Measurements from ENCODE around the gene PAK4. TPM values are rescaled to one million over a fixed set of nuclear protein-coding genes. Genes with fewer than 3 reads are reported as not detected.

Gene PAK4
- total and polyA plus RNA-seq, 9 of the 15 experiments (the other 6 are each of a cell fraction or from before 2014, with no cell fraction given), result 0.21 to 33.5 (median 5.8) TPM

DNA sequence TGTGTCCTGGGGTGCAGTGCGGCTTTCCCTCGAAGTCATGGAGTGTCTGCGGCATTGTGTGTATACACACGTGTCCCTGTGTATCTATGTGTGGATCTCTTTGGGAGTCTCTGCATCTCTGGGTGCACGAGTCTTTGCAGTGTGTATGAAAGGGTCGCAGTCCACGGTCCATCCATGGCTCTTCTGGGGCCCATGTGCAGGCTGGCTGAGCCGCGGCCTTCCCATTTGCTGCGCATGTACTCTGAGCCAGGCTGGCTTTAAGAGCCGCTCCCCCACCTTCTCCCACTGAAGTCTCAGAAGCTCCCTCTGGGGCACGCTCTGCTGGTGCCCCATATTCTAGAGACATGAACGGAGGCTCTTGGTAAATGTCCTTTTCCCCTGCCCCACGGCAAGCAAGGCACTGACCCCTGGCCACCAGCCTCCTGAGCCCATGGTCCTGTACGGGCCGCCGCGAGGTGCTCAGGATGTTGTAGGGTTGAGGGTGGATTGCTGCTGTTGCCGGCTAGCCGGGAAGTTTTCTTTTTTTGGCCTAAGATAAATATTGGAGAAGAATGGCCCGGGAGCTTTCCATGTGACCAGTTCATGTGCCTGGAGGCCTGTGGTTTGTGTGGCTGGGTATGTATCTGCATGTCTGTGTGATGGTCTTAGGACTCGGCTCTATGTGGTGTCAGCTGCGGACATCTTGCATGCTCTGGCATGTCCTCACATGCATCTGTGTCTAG lies 31.9 kb downstream of the PAK4 start (continued):
- TF ChIP-seq, protein P1, sequence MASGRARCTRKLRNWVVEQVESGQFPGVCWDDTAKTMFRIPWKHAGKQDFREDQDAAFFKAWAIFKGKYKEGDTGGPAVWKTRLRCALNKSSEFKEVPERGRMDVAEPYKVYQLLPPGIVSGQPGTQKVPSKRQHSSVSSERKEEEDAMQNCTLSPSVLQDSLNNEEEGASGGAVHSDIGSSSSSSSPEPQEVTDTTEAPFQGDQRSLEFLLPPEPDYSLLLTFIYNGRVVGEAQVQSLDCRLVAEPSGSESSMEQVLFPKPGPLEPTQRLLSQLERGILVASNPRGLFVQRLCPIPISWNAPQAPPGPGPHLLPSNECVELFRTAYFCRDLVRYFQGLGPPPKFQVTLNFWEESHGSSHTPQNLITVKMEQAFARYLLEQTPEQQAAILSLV (tag; IDR thresholded peaks at IDR 0.05), result no peak
- TF ChIP-seq STAT5B (CRISPR knock-in tag; IDR thresholded peaks at IDR 0.05) (no peak), IFI16 (CRISPR knock-in tag; IDR thresholded peaks at IDR 0.05) (no peak), BRD4 (IDR thresholded peaks at IDR 0.05) (no peak), POLR2AphosphoS2 (IDR thresholded peaks at IDR 0.05; ENCODE audit: low read length) (no peak)
- TF ChIP-seq, protein P2, sequence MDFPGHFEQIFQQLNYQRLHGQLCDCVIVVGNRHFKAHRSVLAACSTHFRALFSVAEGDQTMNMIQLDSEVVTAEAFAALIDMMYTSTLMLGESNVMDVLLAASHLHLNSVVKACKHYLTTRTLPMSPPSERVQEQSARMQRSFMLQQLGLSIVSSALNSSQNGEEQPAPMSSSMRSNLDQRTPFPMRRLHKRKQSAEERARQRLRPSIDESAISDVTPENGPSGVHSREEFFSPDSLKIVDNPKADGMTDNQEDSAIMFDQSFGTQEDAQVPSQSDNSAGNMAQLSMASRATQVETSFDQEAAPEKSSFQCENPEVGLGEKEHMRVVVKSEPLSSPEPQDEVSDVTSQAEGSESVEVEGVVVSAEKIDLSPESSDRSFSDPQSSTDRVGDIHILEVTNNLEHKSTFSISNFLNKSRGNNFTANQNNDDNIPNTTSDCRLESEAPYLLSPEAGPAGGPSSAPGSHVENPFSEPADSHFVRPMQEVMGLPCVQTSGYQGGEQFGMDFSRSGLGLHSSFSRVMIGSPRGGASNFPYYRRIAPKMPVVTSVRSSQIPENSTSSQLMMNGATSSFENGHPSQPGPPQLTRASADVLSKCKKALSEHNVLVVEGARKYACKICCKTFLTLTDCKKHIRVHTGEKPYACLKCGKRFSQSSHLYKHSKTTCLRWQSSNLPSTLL (IDR thresholded peaks at IDR 0.05), result no peak

DNA sequence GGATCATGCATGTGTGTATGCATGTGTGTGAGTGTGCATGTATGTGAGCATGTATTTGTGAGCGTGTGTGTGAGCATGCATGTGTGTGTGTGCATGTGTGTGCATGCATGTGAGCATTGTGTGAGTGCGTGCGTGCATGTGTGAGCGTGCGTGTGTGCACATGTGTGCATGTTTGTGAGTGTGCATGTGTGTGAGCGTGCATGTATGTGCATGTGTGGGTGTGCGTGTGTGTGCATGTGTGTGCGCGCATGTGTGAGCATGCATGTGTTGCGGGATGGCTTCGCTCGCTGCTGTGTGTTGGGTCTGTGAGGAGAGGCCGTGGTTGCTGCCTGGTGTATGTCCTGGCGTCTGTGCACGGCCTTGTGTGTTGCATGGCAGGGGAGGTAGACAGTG lies 32.4 kb downstream of the PAK4 start:
- FAIRE-seq (peak; percentile 52), DNase-seq (ENCODE audit: extremely low read depth in 1 of 4, low spot score in 3 of 4) (no peak), ATAC-seq (no peak)
- H3K9ac ChIP-seq (ENCODE audit: insufficient read depth in 1 of 2, low read depth in 2 of 2, low read length in 2 of 2), result no peak overlapping the region; a peak in 1 of 4 replicates
- peaks cover 62% of the 10 kb centered on the region for H3K79me2 ChIP-seq (ENCODE audit: control insufficient read depth, insufficient read depth, low read length)
- no peak overlapping the region for H3K27ac ChIP-seq (ENCODE audit: extremely low read depth, low read depth, low read length)
- intact Hi-C loops (cut with micrococcal nuclease), result no loop called here
- peaks cover 24% of the 10 kb centered on the region for H4K20me1 ChIP-seq (replicated peaks; ENCODE audit: control insufficient read depth, insufficient read depth, low read length)
- H3K27me3 ChIP-seq (ENCODE audit: control insufficient read depth in 2 of 2, insufficient read depth in 2 of 2, low read length in 2 of 2), result no peaks in the 10 kb centered on the region
- no TSS peak for BruUV-seq (replicated peaks)
- no peaks in the 10 kb centered on the region for H3K9me3 ChIP-seq (replicated peaks; ENCODE audit: control insufficient read depth, insufficient read depth, low read depth, low read length)
- H3K4me2 ChIP-seq (ENCODE audit: insufficient read depth, low read length), result no peak overlapping the region; the same call in 1 of the 2 replicates
- in situ Hi-C loops (cut with MboI), result no loop called here
- ChIA-PET POLR2A (interaction anchor here (0.6 kb wide), 1 partner anchor 281 kb away, joined by 3 read pairs; no protein-coding TSS in a partner anchor), CTCF (ENCODE audit: low intra/inter-chr PET ratio) (no interaction called here)
- H3K4me3 ChIP-seq, result no peak overlapping the region
- peaks cover 39 to 69% of the 10 kb centered on the region in 2 experiments for H3K4me1 ChIP-seq (replicated peaks in 1 of 2; ENCODE audit: control insufficient read depth in 2 of 2, insufficient read depth in 2 of 2, low read length in 2 of 2)
- 88% methylated on average over 15 of the region's 15 CpGs for WGBS (ENCODE audit: insufficient coverage, low coverage, missing lambda C conversion rate)
- H2AFZ ChIP-seq (ENCODE audit: low read depth, low read length), result no peak overlapping the region
- H3K9me1 ChIP-seq (ENCODE audit: control insufficient read depth, insufficient read depth, low read length), result peaks cover 15% of the 10 kb centered on the region
- peaks cover 5% of the 10 kb centered on the region; the same call in 1 of the 3 replicates for H3K36me3 ChIP-seq (ENCODE audit: control insufficient read depth, insufficient read depth, low read length)
- peak; percentile 44; the same call in 1 of the 2 replicates for TF ChIP-seq NFRKB (IDR thresholded peaks at IDR 0.05; ENCODE audit: low read depth)
- TF ChIP-seq, protein P3, sequence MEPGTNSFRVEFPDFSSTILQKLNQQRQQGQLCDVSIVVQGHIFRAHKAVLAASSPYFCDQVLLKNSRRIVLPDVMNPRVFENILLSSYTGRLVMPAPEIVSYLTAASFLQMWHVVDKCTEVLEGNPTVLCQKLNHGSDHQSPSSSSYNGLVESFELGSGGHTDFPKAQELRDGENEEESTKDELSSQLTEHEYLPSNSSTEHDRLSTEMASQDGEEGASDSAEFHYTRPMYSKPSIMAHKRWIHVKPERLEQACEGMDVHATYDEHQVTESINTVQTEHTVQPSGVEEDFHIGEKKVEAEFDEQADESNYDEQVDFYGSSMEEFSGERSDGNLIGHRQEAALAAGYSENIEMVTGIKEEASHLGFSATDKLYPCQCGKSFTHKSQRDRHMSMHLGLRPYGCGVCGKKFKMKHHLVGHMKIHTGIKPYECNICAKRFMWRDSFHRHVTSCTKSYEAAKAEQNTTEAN (CRISPR knock-in tag; IDR thresholded peaks at IDR 0.05), result 0 out of 2 replicates have a peak, but pooled peaks have one; percentile 52
- TF ChIP-seq ZNF274 (IDR thresholded peaks at IDR 0.05; ENCODE audit: borderline replicate concordance, low read depth, low read length), result no peak
- TF ChIP-seq, protein P4, sequence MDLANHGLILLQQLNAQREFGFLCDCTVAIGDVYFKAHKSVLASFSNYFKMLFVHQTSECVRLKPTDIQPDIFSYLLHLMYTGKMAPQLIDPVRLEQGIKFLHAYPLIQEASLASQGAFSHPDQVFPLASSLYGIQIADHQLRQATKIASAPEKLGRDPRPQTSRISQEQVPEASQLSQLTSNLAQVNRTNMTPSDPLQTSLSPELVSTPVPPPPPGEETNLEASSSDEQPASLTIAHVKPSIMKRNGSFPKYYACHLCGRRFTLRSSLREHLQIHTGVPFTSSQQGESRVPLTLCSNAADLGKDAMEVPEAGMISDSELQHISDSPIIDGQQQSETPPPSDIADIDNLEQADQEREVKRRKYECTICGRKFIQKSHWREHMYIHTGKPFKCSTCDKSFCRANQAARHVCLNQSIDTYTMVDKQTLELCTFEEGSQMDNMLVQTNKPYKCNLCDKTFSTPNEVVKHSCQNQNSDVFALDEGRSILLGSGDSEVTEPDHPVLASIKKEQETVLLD (IDR thresholded peaks at IDR 0.05), result no peak
- no peak for TF ChIP-seq FOXP1 (CRISPR knock-in tag; IDR thresholded peaks at IDR 0.05)
- peak; percentile 29; the same call in 1 of the 2 replicates for TF ChIP-seq MYNN (IDR thresholded peaks at IDR 0.05)
- no peak for TF ChIP-seq MYNN (CRISPR knock-in tag; IDR thresholded peaks at IDR 0.05)
- 0 out of 4 replicates have a peak, but pooled peaks of 1 of the 2 experiments have one; percentile 37 for TF ChIP-seq HDAC1 (IDR thresholded peaks at IDR 0.05)
- TF ChIP-seq ZNF239 (CRISPR knock-in tag; IDR thresholded peaks at IDR 0.05), result no peak
- no peak for TF ChIP-seq MEF2A (IDR thresholded peaks at IDR 0.05; ENCODE audit: control insufficient read depth, low read depth, low read length)
- TF ChIP-seq PHF20 (IDR thresholded peaks at IDR 0.05; ENCODE audit: partially characterized antibody), result peak; percentile 80
